HCT116 (cell line): ENCODE results near the gene SLC30A7.

Experiments
- CEBPB ChIP-seq: IDR thresholded peaks from 2 replicates; pipeline ENCODE4 v1.6.1; 2012; ENCODE audit warnings: low read depth
- EZH2 ChIP-seq: fragments of 200-600 bp; sonication (generic); IDR thresholded peaks from 2 replicates; pipeline ENCODE4 v1.6.1; 2017; ENCODE audit warnings: antibody characterized with exemption, mixed run types
- EZH2phosphoT487 ChIP-seq: fragments of 200-600 bp; IDR thresholded peaks from 2 replicates; pipeline ENCODE4 v1.6.1; 2018; ENCODE audit warnings: antibody characterized with exemption, borderline replicate concordance
- JUND ChIP-seq: IDR thresholded peaks from 2 replicates; pipeline ENCODE4 v1.6.1; 2012
- POLR2A ChIP-seq: IDR thresholded peaks from 2 replicates; pipeline ENCODE4 v1.7.0; 2011; ENCODE audit warnings: borderline replicate concordance; ENCODE audit not compliant: insufficient read depth, insufficient read length; ENCODE audit errors: extremely low read depth
- POLR2AphosphoS5 ChIP-seq: IDR thresholded peaks from 2 replicates; pipeline ENCODE4 v1.6.1; 2011; ENCODE audit warnings: mild to moderate bottlenecking, low read depth, low read length, moderate library complexity
- RAD21 ChIP-seq: IDR thresholded peaks from 2 replicates; pipeline ENCODE4 v1.6.1; 2012; ENCODE audit warnings: low read depth, mild to moderate bottlenecking
- SRF ChIP-seq: IDR thresholded peaks from 2 replicates; pipeline ENCODE4 v1.6.1; 2012; ENCODE audit warnings: low read depth
- TCF7L2 ChIP-seq: IDR thresholded peaks from 2 replicates; pipeline ENCODE4 v1.7.0; 2011; ENCODE audit warnings: borderline replicate concordance, inconsistent platforms; ENCODE audit not compliant: insufficient read depth, insufficient read length; ENCODE audit errors: extremely low read depth
- YY1 ChIP-seq: IDR thresholded peaks from 2 replicates; pipeline ENCODE4 v1.6.1; 2011; ENCODE audit warnings: low read length, low read depth, moderate library complexity, mild to moderate bottlenecking; ENCODE audit not compliant: insufficient replicate concordance; ENCODE audit errors: extremely low read depth
- ZFX ChIP-seq: fragments of 450-650 bp; IDR thresholded peaks from 2 replicates; pipeline ENCODE4 v1.6.1; 2017
- TF ChIP-seq, protein P1 (sequence below), 3 experiments: fragments of 200-600 bp in 1 of 3; sonication (generic) in 1 of 3; IDR thresholded peaks in 2 of 3; conservative IDR thresholded peaks in 1 of 3; 2 replicates each; pipeline ENCODE4 v1.5.1; 2012 to 2017; ENCODE audit warnings: low read depth in 2 of 3, low read length in 2 of 3, antibody characterized with exemption in 1 of 3, borderline replicate concordance in 1 of 3, control low read depth in 1 of 3, mild to moderate bottlenecking in 1 of 3, mixed read lengths in 1 of 3, mixed run types in 1 of 3, moderate library complexity in 1 of 3; ENCODE audit not compliant: insufficient read depth in 1 of 3
- TF ChIP-seq, protein P2 (sequence below): IDR thresholded peaks from 2 replicates; pipeline ENCODE4 v1.6.1; 2012; ENCODE audit warnings: low read depth

DNA sequence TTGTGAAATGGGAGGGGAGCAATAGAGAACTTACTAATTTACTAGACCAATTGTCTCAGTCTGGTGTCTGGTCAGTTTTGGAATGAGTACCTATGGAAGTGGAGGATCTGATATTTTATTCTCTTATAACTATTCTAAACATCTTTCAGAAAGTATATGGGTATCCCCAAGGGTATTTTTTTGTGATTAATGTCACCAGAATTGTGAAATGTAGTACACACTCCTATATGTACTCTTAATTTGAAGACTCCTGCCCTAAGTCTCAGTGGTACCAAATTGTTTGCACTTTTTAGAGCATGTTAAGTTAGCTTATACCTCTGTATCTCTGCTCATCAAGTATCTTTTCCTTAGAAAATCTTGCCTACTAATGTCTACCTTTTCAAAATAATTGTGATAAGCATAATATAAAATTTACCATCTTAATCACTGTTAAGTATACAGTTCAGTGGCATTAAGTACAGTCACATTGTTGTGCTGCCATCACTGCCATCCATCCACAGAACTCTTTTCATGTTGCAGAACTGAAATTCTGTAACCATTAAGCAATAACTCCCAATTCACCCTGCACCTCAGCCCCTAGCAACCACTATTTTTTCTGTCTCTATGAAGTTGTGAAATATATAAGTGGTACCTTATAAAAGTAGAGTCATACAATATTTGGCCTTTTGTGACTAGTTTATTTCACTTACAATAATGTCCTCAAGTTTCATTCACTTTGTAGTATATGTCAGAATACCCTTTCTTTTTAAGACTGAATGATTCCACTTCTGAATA, 40.5 kb downstream of the SLC30A7 start:
- TF ChIP-seq POLR2AphosphoS5: no peak
- TF ChIP-seq, protein P1, sequence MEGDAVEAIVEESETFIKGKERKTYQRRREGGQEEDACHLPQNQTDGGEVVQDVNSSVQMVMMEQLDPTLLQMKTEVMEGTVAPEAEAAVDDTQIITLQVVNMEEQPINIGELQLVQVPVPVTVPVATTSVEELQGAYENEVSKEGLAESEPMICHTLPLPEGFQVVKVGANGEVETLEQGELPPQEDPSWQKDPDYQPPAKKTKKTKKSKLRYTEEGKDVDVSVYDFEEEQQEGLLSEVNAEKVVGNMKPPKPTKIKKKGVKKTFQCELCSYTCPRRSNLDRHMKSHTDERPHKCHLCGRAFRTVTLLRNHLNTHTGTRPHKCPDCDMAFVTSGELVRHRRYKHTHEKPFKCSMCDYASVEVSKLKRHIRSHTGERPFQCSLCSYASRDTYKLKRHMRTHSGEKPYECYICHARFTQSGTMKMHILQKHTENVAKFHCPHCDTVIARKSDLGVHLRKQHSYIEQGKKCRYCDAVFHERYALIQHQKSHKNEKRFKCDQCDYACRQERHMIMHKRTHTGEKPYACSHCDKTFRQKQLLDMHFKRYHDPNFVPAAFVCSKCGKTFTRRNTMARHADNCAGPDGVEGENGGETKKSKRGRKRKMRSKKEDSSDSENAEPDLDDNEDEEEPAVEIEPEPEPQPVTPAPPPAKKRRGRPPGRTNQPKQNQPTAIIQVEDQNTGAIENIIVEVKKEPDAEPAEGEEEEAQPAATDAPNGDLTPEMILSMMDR (IDR thresholded peaks at IDR 0.05 in 2 of 3, conservative IDR thresholded peaks at IDR 0.05 in 1 of 3; ENCODE audit: borderline replicate concordance in 1 of 3, insufficient read depth in 1 of 3, low read depth in 2 of 3, low read length in 2 of 3): no peak
- no peak for TF ChIP-seq POLR2A
- TF ChIP-seq RAD21: no peak
- no peak for TF ChIP-seq EZH2phosphoT487
- no peak for TF ChIP-seq CEBPB
- no peak for TF ChIP-seq EZH2
- TF ChIP-seq, protein P2, sequence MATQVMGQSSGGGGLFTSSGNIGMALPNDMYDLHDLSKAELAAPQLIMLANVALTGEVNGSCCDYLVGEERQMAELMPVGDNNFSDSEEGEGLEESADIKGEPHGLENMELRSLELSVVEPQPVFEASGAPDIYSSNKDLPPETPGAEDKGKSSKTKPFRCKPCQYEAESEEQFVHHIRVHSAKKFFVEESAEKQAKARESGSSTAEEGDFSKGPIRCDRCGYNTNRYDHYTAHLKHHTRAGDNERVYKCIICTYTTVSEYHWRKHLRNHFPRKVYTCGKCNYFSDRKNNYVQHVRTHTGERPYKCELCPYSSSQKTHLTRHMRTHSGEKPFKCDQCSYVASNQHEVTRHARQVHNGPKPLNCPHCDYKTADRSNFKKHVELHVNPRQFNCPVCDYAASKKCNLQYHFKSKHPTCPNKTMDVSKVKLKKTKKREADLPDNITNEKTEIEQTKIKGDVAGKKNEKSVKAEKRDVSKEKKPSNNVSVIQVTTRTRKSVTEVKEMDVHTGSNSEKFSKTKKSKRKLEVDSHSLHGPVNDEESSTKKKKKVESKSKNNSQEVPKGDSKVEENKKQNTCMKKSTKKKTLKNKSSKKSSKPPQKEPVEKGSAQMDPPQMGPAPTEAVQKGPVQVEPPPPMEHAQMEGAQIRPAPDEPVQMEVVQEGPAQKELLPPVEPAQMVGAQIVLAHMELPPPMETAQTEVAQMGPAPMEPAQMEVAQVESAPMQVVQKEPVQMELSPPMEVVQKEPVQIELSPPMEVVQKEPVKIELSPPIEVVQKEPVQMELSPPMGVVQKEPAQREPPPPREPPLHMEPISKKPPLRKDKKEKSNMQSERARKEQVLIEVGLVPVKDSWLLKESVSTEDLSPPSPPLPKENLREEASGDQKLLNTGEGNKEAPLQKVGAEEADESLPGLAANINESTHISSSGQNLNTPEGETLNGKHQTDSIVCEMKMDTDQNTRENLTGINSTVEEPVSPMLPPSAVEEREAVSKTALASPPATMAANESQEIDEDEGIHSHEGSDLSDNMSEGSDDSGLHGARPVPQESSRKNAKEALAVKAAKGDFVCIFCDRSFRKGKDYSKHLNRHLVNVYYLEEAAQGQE: no peak
- no peak for TF ChIP-seq JUND
- no peak for TF ChIP-seq ZFX
- no peak for TF ChIP-seq TCF7L2
- no peak for TF ChIP-seq SRF
- TF ChIP-seq YY1: no peak
